ENCODE results near the gene ANAPC16.

The ANAPC16 gene

DNA sequence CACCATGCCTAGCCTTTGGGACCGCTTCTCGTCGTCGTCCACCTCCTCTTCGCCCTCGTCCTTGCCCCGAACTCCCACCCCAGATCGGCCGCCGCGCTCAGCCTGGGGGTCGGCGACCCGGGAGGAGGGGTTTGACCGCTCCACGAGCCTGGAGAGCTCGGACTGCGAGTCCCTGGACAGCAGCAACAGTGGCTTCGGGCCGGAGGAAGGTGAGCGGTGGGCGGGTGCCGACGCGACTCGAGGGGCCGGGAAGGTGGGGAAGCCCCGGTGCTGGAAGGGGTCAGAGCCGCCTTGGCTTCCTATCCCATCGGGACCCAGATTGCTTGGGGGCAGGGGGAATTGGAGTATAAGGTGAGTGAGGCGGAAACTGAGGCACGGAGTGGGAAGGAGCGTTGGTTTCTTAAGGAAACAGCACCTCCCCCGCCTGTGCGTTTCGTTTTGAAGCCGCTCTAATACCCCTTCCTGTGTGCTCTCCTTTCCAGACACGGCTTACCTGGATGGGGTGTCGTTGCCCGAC, 58.5 kb downstream of the ANAPC16 start:
- peak overlapping the region; percentile 90 to 91 for H3K4me3 ChIP-seq (replicated peaks in 1 of 2; ENCODE audit: low read depth in 2 of 2, low read length in 2 of 2)
- TF ChIP-seq, protein P1, sequence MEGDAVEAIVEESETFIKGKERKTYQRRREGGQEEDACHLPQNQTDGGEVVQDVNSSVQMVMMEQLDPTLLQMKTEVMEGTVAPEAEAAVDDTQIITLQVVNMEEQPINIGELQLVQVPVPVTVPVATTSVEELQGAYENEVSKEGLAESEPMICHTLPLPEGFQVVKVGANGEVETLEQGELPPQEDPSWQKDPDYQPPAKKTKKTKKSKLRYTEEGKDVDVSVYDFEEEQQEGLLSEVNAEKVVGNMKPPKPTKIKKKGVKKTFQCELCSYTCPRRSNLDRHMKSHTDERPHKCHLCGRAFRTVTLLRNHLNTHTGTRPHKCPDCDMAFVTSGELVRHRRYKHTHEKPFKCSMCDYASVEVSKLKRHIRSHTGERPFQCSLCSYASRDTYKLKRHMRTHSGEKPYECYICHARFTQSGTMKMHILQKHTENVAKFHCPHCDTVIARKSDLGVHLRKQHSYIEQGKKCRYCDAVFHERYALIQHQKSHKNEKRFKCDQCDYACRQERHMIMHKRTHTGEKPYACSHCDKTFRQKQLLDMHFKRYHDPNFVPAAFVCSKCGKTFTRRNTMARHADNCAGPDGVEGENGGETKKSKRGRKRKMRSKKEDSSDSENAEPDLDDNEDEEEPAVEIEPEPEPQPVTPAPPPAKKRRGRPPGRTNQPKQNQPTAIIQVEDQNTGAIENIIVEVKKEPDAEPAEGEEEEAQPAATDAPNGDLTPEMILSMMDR (IDR thresholded peaks at IDR 0.05; ENCODE audit: low read depth, low read length), result no peak
- peak in 1 of 2 donors; percentile 59 for DNase-seq (ENCODE audit: low read depth in 2 of 2)

DNA sequence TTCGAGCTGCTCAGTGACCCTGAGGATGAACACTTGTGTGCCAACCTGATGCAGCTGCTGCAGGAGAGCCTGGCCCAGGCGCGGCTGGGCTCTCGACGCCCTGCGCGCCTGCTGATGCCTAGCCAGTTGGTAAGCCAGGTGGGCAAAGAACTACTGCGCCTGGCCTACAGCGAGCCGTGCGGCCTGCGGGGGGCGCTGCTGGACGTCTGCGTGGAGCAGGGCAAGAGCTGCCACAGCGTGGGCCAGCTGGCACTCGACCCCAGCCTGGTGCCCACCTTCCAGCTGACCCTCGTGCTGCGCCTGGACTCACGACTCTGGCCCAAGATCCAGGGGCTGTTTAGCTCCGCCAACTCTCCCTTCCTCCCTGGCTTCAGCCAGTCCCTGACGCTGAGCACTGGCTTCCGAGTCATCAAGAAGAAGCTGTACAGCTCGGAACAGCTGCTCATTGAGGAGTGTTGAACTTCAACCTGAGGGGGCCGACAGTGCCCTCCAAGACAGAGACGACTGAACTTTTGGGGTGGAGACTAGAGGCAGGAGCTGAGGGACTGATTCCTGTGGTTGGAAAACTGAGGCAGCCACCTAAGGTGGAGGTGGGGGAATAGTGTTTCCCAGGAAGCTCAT, 59.0 kb downstream of the ANAPC16 start:
- peak; percentile 70 to 84 for DNase-seq (ENCODE audit: low read depth in 2 of 2)
- TF ChIP-seq, protein P1 (IDR thresholded peaks at IDR 0.05; ENCODE audit: low read depth, low read length), result peak; percentile 74
- peak overlapping the region; percentile 90 to 91 for H3K4me3 ChIP-seq (replicated peaks in 1 of 2; ENCODE audit: low read depth in 2 of 2, low read length in 2 of 2)

- peak overlapping the region; percentile 90 to 91 for H3K4me3 ChIP-seq (replicated peaks in 1 of 2; ENCODE audit: low read depth in 2 of 2, low read length in 2 of 2)
- TF ChIP-seq, protein P1 (IDR thresholded peaks at IDR 0.05; ENCODE audit: low read depth, low read length), result no peak
- DNase-seq (ENCODE audit: low read depth in 2 of 2), result peak; percentile 45 to 49
These were observed 59.7 kb downstream of the ANAPC16 start for GRCh38 chr10:72275351-72276012.

- H3K4me3 ChIP-seq (replicated peaks in 1 of 2; ENCODE audit: low read depth in 2 of 2, low read length in 2 of 2), result peak overlapping the region; percentile 90 to 91
- peak; percentile 54 to 56 for DNase-seq (ENCODE audit: low read depth in 2 of 2)
- TF ChIP-seq, protein P1 (IDR thresholded peaks at IDR 0.05; ENCODE audit: low read depth, low read length), result no peak
These were observed 60.2 kb downstream of the ANAPC16 start for GRCh38 chr10:72276013-72276387.

- peak; percentile 91 to 93 for DNase-seq (ENCODE audit: low read depth in 2 of 2)
- TF ChIP-seq, protein P1 (IDR thresholded peaks at IDR 0.05; ENCODE audit: low read depth, low read length), result no peak
- H3K4me3 ChIP-seq (replicated peaks in 1 of 2; ENCODE audit: low read depth in 2 of 2, low read length in 2 of 2), result peak overlapping the region; percentile 90 to 91
These were observed 60.9 kb downstream of the ANAPC16 start for GRCh38 chr10:72276421-72277339.

GRCh38 chr10:72277340-72277995, 61.7 kb downstream of the ANAPC16 start:
- TF ChIP-seq, protein P1 (IDR thresholded peaks at IDR 0.05; ENCODE audit: low read depth, low read length), result no peak
- DNase-seq (ENCODE audit: low read depth in 2 of 2), result peak in 1 of 2 donors; percentile 70
- peak overlapping the region in 1 of 2 donors; percentile 91 for H3K4me3 ChIP-seq (replicated peaks in 1 of 2; ENCODE audit: low read depth in 2 of 2, low read length in 2 of 2)
